ENCODE data around the gene SPTBN5.

Gene SPTBN5

GRCh38 chr15:41825572-41826535, 68.0 kb downstream of the SPTBN5 start:
- H3K4me3 ChIP-seq (replicated peaks in 1 of 2; ENCODE audit: low read depth in 2 of 2, low read length in 2 of 2): no peak overlapping the region
- no peak for DNase-seq (ENCODE audit: low read depth in 2 of 2)
- no peak for TF ChIP-seq CTCF (IDR thresholded peaks at IDR 0.05; ENCODE audit: low read depth, low read length)

- TF ChIP-seq CTCF (IDR thresholded peaks at IDR 0.05; ENCODE audit: low read depth, low read length): no peak
- H3K4me3 ChIP-seq (replicated peaks in 1 of 2; ENCODE audit: low read depth in 2 of 2, low read length in 2 of 2): no peak overlapping the region
- DNase-seq (ENCODE audit: low read depth in 2 of 2): no peak
Observed at GRCh38 chr15:41825145-41825544, 68.7 kb downstream of the SPTBN5 start.

DNA sequence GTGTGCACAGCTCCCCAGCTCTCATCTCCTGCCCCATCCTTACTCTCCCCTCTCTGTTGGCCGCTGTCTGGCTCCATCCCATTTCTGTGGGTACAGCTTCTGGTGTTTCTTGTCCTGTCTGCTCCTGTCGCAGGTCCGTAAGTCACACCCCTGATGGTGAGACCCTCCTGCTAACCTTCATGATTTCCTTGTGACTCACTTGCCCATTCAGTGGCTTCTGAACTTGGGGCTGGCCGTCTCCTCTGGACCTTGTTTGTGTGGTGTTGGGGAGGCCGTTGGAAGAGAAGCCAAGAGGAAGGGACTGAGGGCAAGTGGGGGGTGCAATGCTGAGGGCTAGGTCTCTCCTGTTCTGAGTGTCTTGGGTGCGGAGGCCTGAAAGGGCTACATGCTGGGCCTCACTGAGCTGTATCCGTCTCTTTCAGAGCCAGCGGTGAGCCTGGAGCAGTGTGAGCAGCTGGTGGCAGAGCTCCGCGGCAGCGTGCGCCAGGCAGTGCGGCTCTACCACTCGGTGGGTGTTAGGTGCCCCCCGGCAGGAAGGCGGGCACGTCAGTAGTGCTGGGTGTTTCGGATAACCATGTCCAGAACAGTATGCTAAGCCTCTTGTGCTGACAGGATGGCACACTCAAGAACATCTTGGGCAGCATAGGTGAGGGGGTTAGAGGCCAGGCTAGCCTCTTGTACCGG, 69.6 kb downstream of the SPTBN5 start:
- no peak for TF ChIP-seq CTCF (IDR thresholded peaks at IDR 0.05; ENCODE audit: low read depth, low read length)
- DNase-seq (ENCODE audit: low read depth in 2 of 2): no peak

DNA sequence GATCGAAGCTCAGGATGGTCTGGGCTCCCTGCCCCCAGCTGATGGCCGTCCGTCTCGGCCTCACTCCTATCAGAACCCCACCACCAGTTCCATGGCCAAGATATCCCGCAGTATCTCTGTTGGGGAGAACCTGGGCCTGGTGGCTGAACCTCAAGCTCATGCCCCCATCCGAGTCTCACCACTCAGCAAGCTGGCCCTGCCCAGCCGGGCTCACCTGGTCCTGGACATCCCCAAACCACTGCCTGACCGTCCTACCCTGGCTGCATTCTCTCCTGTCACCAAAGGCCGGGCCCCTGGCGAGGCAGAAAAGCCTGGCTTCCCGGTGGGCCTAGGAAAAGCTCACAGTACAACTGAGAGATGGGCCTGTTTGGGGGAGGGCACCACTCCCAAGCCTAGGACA, 70.4 kb downstream of the SPTBN5 start:
- no peak for TF ChIP-seq CTCF (IDR thresholded peaks at IDR 0.05; ENCODE audit: low read depth, low read length)
- no peak for DNase-seq (ENCODE audit: low read depth in 2 of 2)
- no peak overlapping the region for H3K4me3 ChIP-seq (replicated peaks in 1 of 2; ENCODE audit: low read depth in 2 of 2, low read length in 2 of 2)

More for the DNA sequence above, 69.6 kb downstream of the SPTBN5 start:
- no peak overlapping the region for H3K4me3 ChIP-seq (replicated peaks in 1 of 2; ENCODE audit: low read depth in 2 of 2, low read length in 2 of 2)

- TF ChIP-seq CTCF (IDR thresholded peaks at IDR 0.05; ENCODE audit: low read depth, low read length): no peak
- H3K4me3 ChIP-seq (replicated peaks in 1 of 2; ENCODE audit: low read depth in 2 of 2, low read length in 2 of 2): no peak overlapping the region
Observed at GRCh38 chr15:41822957-41823356, 70.9 kb downstream of the SPTBN5 start.

GRCh38 chr15:41822471-41822870, 71.4 kb downstream of the SPTBN5 start:
- no peak for DNase-seq (ENCODE audit: low read depth in 2 of 2)
- H3K4me3 ChIP-seq (replicated peaks in 1 of 2; ENCODE audit: low read depth in 2 of 2, low read length in 2 of 2): no peak overlapping the region
- no peak for TF ChIP-seq CTCF (IDR thresholded peaks at IDR 0.05; ENCODE audit: low read depth, low read length)

More at GRCh38 chr15:41822957-41823356, 70.9 kb downstream of the SPTBN5 start:
- DNase-seq (ENCODE audit: low read depth in 2 of 2): no peak
